Skeletal muscle tissue (tissue), 4 donors: ENCODE measurements around the gene CTNNA3. TPM values are rescaled to one million over a fixed set of nuclear protein-coding genes. Genes with fewer than 3 reads are reported as not detected.

ENCODE experiments used
- H3K27ac ChIP-seq: one replicate; pipeline ENCODE4 v1.7.0; 2013; ENCODE audit warnings: mild to moderate bottlenecking, low read depth, low read length, inconsistent platforms
- H3K27me3 ChIP-seq, 3 donors: one replicate each; pipeline ENCODE4 v1.7.0; 2013; ENCODE audit warnings: low read length in 3 of 3; ENCODE audit not compliant: control insufficient read depth in 3 of 3, insufficient read depth in 3 of 3
- H3K36me3 ChIP-seq, 3 donors: one replicate each; pipeline ENCODE4 v1.7.0; 2013; ENCODE audit warnings: low read length in 3 of 3; ENCODE audit not compliant: control insufficient read depth in 3 of 3, insufficient read depth in 3 of 3
- H3K4me1 ChIP-seq, 3 donors: one replicate each; pipeline ENCODE4 v1.7.0; 2013; ENCODE audit warnings: low read length in 3 of 3, mild to moderate bottlenecking in 3 of 3; ENCODE audit not compliant: control insufficient read depth in 3 of 3, insufficient read depth in 3 of 3
- H3K4me3 ChIP-seq, 3 donors: one replicate each; pipeline ENCODE4 v1.7.0; 2013; ENCODE audit warnings: low read length in 3 of 3
- H3K9ac ChIP-seq, 3 donors: one replicate each; pipeline ENCODE4 v1.7.0; 2013; ENCODE audit warnings: low read length in 3 of 3, mild to moderate bottlenecking in 3 of 3, moderate library complexity in 2 of 3, low read depth in 1 of 3
- H3K9me3 ChIP-seq, 3 donors: one replicate each; pipeline ENCODE4 v1.7.0; 2013; ENCODE audit warnings: low read length in 3 of 3; ENCODE audit not compliant: control insufficient read depth in 3 of 3
- total RNA-seq: library from RNA; depleted of rRNA; stranded (reverse); fragments of >200 nt; gene quantifications from one replicate; pipeline ENCODE4 v1.2.3, GENCODE V29; 2014
- donor health status: Osteomylitis.

CTNNA3 gene
- total RNA-seq, 1 donor from 2014 or later, result 24.0 TPM

GRCh38 chr10:66098595-66099480, 1597.2 kb downstream of the CTNNA3 start:
- no peaks in the 10 kb centered on the region for H3K4me1 ChIP-seq
- no peak overlapping the region for H3K9ac ChIP-seq
- no peaks in the 10 kb centered on the region for H3K9me3 ChIP-seq
- no peak overlapping the region for H3K4me3 ChIP-seq
- H3K27ac ChIP-seq, result no peak overlapping the region
- no peaks in the 10 kb centered on the region for H3K27me3 ChIP-seq
- no peaks in the 10 kb centered on the region for H3K36me3 ChIP-seq

- Histone ChIP-seq H3K36me3 (no peaks in the 10 kb centered on the region), H3K27ac (no peak overlapping the region), H3K4me1 (no peaks in the 10 kb centered on the region), H3K27me3 (no peaks in the 10 kb centered on the region), H3K4me3 (no peak overlapping the region), H3K9me3 (no peaks in the 10 kb centered on the region), H3K9ac (no peak overlapping the region)
Observed at GRCh38 chr10:66095610-66096009, 1600.4 kb downstream of the CTNNA3 start.

GRCh38 chr10:66085906-66086305, 1610.1 kb downstream of the CTNNA3 start:
- H3K4me1 ChIP-seq, result no peaks in the 10 kb centered on the region
- H3K36me3 ChIP-seq, result no peaks in the 10 kb centered on the region
- no peak overlapping the region for H3K9ac ChIP-seq
- H3K27ac ChIP-seq, result no peak overlapping the region
- no peak overlapping the region for H3K4me3 ChIP-seq
- no peaks in the 10 kb centered on the region for H3K9me3 ChIP-seq
- H3K27me3 ChIP-seq, result no peaks in the 10 kb centered on the region

- Histone ChIP-seq H3K36me3 (no peaks in the 10 kb centered on the region), H3K27me3 (no peaks in the 10 kb centered on the region), H3K4me3 (no peak overlapping the region), H3K9ac (no peak overlapping the region), H3K4me1 (no peaks in the 10 kb centered on the region), H3K27ac (no peak overlapping the region), H3K9me3 (no peaks in the 10 kb centered on the region)
Observed at GRCh38 chr10:66071907-66072306, 1624.1 kb downstream of the CTNNA3 start.

- Histone ChIP-seq H3K36me3 (no peaks in the 10 kb centered on the region), H3K4me1 (peaks cover 0 to 4% (median 2%) of the 10 kb centered on the region in 3 donors), H3K9me3 (no peaks in the 10 kb centered on the region), H3K27me3 (no peaks in the 10 kb centered on the region), H3K4me3 (no peak overlapping the region), H3K9ac (no peak overlapping the region), H3K27ac (no peak overlapping the region)
Observed at GRCh38 chr10:66058594-66058993, 1637.4 kb downstream of the CTNNA3 start.

- Histone ChIP-seq H3K27ac (no peak overlapping the region), H3K4me1 (no peaks in the 10 kb centered on the region), H3K9me3 (peaks cover 0 to 4% (median 0%) of the 10 kb centered on the region in 3 donors), H3K36me3 (no peaks in the 10 kb centered on the region), H3K27me3 (no peaks in the 10 kb centered on the region), H3K9ac (no peak overlapping the region), H3K4me3 (no peak overlapping the region)
Observed at GRCh38 chr10:66049335-66049734, 1646.7 kb downstream of the CTNNA3 start.

GRCh38 chr10:66045859-66046258, 1650.1 kb downstream of the CTNNA3 start:
- Histone ChIP-seq H3K4me3 (no peak overlapping the region), H3K27ac (no peak overlapping the region), H3K9ac (no peak overlapping the region), H3K4me1 (no peaks in the 10 kb centered on the region), H3K9me3 (peaks cover 0 to 4% (median 0%) of the 10 kb centered on the region in 3 donors), H3K36me3 (no peaks in the 10 kb centered on the region), H3K27me3 (no peaks in the 10 kb centered on the region)

- no peak overlapping the region for H3K9ac ChIP-seq
- H3K27ac ChIP-seq, result no peak overlapping the region
- H3K9me3 ChIP-seq, result peaks cover 0 to 4% (median 2%) of the 10 kb centered on the region in 3 donors
- H3K27me3 ChIP-seq, result no peaks in the 10 kb centered on the region
- no peak overlapping the region for H3K4me3 ChIP-seq
- H3K4me1 ChIP-seq, result no peaks in the 10 kb centered on the region
- no peaks in the 10 kb centered on the region for H3K36me3 ChIP-seq
Observed at GRCh38 chr10:66041771-66042170, 1654.2 kb downstream of the CTNNA3 start.

GRCh38 chr10:66038623-66039022, 1657.4 kb downstream of the CTNNA3 start:
- Histone ChIP-seq H3K4me1 (no peaks in the 10 kb centered on the region), H3K27ac (no peak overlapping the region), H3K4me3 (no peak overlapping the region), H3K9me3 (peaks cover 0 to 2% (median 0%) of the 10 kb centered on the region in 3 donors), H3K27me3 (no peaks in the 10 kb centered on the region), H3K9ac (no peak overlapping the region), H3K36me3 (no peaks in the 10 kb centered on the region)

- Histone ChIP-seq H3K27ac (no peak overlapping the region), H3K4me3 (no peak overlapping the region), H3K9ac (no peak overlapping the region), H3K9me3 (no peaks in the 10 kb centered on the region), H3K36me3 (no peaks in the 10 kb centered on the region), H3K4me1 (no peaks in the 10 kb centered on the region), H3K27me3 (no peaks in the 10 kb centered on the region)
Observed at GRCh38 chr10:66026321-66026720, 1669.7 kb downstream of the CTNNA3 start.
